Effector memory CD8-positive, alpha-beta T cell (primary cell): Measurements from ENCODE around the gene SCN5A.

Experiments used
- ATAC-seq: fragments of 150-1000 bp; cut with Tn5 transposase; replicated peaks from 2 replicates; pipeline ENCODE4 v1.10.0; 2021; ENCODE audit warnings: mild to moderate bottlenecking, moderate library complexity
- DNase-seq, 3 experiments: peaks; one replicate each; pipeline ENCODE4 v3.0.0; 2021
- H3K27ac Mint-ChIP-seq, 2 donors: one replicate each; pipeline ENCODE4 v1.8.0; 2022; ENCODE audit warnings: mild to moderate bottlenecking in 2 of 2, mixed read lengths in 2 of 2, moderate library complexity in 2 of 2
- H3K27me3 Mint-ChIP-seq, 2 donors: one replicate each; pipeline ENCODE4 v1.8.0; 2022; ENCODE audit warnings: mixed read lengths in 2 of 2
- H3K36me3 Mint-ChIP-seq: one replicate; pipeline ENCODE4 v1.8.0; 2022; ENCODE audit warnings: mild to moderate bottlenecking, moderate library complexity, mixed read lengths; ENCODE audit not compliant: insufficient read depth
- H3K4me1 Mint-ChIP-seq, 2 donors: one replicate each; pipeline ENCODE4 v1.8.0; 2022; ENCODE audit warnings: low read depth in 2 of 2, mixed read lengths in 2 of 2
- H3K4me3 Mint-ChIP-seq, 2 donors: one replicate each; pipeline ENCODE4 v1.8.0; 2022; ENCODE audit warnings: mild to moderate bottlenecking in 2 of 2, mixed read lengths in 2 of 2, moderate library complexity in 2 of 2
- H3K9me3 Mint-ChIP-seq, 2 donors: one replicate each; pipeline ENCODE4 v1.8.0; 2022; ENCODE audit warnings: mixed read lengths in 2 of 2

Gene SCN5A

DNA sequence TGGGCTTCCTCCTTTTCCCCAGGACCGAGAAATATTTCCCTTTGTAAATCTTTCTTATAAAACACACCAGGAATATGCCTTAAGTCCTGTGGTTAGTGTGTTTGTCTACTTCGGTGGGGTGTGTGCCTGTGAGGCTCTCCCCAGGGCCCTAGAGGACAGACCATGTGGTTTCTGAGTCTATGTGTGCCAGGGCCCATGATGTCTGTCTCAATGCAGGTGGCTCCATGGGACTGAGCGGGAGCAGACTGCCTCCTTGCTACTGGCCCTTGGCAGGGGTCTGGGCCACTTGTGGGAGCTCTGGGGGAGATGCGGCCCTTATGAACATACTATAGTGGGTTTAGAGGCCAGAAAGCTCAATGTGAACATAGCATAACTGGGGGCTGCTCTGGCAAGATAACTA, 37.6 kb downstream of the SCN5A start:
- Mint-ChIP-seq H3K27ac (no peak overlapping the region), H3K27me3 (peaks cover 3 to 44% of the 10 kb centered on the region in 2 donors), H3K9me3 (no peaks in the 10 kb centered on the region), H3K4me3 (no peak overlapping the region), H3K4me1 (no peaks in the 10 kb centered on the region), H3K36me3 (peaks cover 3% of the 10 kb centered on the region)
- no peak for DNase-seq
- ATAC-seq: no peak

DNA sequence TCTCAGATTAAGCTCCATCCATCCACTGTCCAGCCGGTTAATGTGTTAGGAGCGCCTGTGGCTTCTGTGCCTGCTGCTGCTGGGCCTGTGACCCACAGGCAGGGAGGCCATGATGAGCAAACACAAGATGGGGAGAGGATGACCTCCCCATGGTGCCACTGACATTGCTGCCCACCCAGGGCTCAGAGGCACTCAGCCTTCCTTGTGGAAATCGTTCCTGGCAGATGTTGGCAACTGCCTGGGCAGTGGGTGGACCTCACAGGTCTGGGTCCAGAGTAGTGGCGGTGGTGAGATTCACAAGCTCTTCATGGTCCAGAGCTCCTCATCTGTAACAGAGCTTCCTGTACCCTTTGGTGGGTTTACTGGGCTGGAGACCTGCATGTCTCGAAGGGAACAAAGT, 38.6 kb downstream of the SCN5A start:
- Mint-ChIP-seq H3K36me3 (peaks cover 3% of the 10 kb centered on the region), H3K27me3 (peaks cover 5 to 42% of the 10 kb centered on the region in 2 donors), H3K9me3 (no peaks in the 10 kb centered on the region), H3K27ac (no peak overlapping the region), H3K4me1 (no peaks in the 10 kb centered on the region), H3K4me3 (no peak overlapping the region)
- no peak for ATAC-seq
- no peak for DNase-seq

DNA sequence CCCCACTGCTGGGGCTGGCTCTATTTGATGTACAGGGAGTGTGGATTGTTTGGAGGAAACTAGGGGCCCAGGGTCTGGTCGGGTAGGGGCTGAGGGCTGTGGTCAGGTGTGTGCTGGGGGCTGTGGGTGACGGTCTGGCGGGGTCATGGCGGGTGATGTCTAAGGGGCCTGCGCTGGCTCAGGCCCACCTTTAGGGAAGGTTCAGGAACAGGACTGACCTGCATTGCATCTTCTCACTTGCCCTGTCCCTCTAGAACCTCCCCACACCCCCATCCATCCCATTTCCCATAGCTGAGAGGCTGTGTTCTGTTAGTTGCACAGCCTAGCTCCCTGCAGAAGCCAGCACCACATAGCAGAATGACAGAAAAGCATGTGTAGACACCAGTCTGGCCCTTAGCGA, 39.1 kb downstream of the SCN5A start:
- peaks cover 5 to 39% of the 10 kb centered on the region in 2 donors for H3K27me3 Mint-ChIP-seq
- H3K4me3 Mint-ChIP-seq: no peak overlapping the region
- DNase-seq: no peak
- H3K9me3 Mint-ChIP-seq: no peaks in the 10 kb centered on the region
- no peak overlapping the region for H3K27ac Mint-ChIP-seq
- no peaks in the 10 kb centered on the region for H3K4me1 Mint-ChIP-seq
- H3K36me3 Mint-ChIP-seq: peaks cover 3% of the 10 kb centered on the region
- ATAC-seq: no peak

DNA sequence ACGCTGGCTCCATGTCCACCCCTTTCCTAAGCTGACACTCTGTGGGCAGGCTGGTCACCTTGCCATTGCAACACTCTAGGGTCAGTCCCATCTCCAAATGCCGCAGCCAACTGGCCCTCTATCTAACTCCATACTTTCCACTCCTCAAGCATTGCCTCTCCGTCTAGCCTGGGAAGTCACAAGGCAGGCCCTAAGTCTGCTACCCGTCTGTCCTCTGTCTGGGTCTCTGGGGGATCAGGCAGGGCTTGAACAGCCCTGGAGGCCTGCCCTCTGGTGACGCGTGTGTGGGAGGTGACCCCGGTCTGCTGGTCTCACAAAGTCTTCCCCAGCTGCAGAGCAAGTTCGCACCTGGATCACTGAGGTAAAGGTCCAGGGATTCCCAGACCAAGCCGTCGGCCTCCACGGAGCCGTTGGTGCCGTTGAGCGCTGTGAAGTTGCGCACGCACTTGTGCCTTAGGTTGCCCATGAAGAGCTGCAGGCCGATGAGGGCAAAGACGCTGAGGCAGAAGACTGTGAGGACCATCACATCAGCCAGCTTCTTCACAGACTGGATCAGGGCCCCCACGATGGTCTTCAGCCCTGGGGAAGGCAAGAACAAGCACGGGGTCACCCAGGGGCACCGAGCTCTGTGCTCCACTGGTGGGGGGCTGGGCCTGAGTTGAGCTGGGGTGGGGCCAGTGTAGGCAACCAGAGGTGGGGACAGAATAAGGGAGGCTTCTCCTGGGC, 39.9 kb downstream of the SCN5A start:
- Mint-ChIP-seq H3K4me1 (no peaks in the 10 kb centered on the region), H3K4me3 (no peak overlapping the region)

DNA sequence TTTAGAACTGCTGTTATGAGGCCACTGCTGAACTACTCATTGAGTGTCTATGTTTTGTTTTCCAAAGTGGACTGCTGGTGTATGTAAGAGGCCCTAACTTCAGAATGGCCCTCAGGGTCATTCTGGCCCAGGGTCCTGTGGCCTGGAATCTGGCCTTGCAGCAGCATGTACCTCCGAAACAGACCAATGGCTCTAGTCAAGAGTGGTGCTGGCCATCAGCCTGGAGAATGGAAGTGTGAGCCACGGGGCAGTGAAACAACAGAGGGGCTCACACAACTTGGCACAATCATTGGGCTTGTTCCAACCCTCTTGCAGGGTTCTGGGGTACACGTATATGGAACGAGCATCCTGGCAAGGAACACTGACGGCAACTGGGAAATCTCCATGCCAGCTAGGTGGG, 40.5 kb downstream of the SCN5A start:
- Mint-ChIP-seq H3K4me1 (no peaks in the 10 kb centered on the region), H3K4me3 (no peak overlapping the region), H3K36me3 (peaks cover 3% of the 10 kb centered on the region), H3K9me3 (no peaks in the 10 kb centered on the region), H3K27me3 (peaks cover 11 to 39% of the 10 kb centered on the region in 2 donors), H3K27ac (no peak overlapping the region)
- DNase-seq (no peak), ATAC-seq (no peak)

More for the DNA sequence above, 39.9 kb downstream of the SCN5A start:
- DNase-seq: no peak
- Mint-ChIP-seq H3K27me3 (peaks cover 11 to 39% of the 10 kb centered on the region in 2 donors), H3K9me3 (no peaks in the 10 kb centered on the region), H3K27ac (no peak overlapping the region), H3K36me3 (peaks cover 3% of the 10 kb centered on the region)
- no peak for ATAC-seq

DNA sequence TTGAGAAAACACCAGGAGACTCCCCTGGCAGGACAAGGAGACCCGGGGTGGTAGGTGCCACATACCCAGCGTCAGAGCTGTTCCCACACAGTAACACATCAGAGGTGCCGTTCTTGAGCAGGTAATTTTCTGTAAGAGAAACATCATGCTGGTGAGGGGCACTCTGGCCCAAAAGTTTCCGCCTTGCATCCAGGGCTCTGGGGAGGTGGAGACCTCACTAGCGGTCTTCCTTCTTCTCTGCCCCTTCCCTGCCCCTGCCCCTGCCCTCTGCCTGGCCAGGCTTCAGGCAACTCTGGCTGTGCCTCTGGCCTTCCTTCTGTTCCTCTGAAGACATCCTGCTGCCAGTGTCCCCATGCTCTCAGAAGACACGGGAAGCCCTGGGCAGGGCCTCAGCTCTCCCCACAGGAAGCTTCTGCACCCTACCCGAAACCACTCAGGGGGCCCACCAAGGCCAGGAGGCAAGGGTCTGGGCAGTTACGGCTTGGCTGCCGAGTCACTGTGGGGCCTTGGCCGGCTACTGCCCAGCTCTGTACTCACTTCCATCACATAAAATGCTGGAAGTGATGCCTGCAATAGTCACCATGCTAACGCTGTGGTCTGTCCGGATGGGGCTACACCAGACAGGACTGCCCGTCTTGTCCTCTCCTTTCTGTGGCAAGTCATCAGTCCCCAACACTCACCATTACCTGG, 41.3 kb downstream of the SCN5A start:
- no peaks in the 10 kb centered on the region for H3K4me1 Mint-ChIP-seq
- no peak overlapping the region for H3K27ac Mint-ChIP-seq
- H3K4me3 Mint-ChIP-seq: no peak overlapping the region
- no peaks in the 10 kb centered on the region for H3K9me3 Mint-ChIP-seq
- DNase-seq (no peak), ATAC-seq (no peak)
- peaks cover 3% of the 10 kb centered on the region for H3K36me3 Mint-ChIP-seq
- H3K27me3 Mint-ChIP-seq: peaks cover 11 to 39% of the 10 kb centered on the region in 2 donors

DNA sequence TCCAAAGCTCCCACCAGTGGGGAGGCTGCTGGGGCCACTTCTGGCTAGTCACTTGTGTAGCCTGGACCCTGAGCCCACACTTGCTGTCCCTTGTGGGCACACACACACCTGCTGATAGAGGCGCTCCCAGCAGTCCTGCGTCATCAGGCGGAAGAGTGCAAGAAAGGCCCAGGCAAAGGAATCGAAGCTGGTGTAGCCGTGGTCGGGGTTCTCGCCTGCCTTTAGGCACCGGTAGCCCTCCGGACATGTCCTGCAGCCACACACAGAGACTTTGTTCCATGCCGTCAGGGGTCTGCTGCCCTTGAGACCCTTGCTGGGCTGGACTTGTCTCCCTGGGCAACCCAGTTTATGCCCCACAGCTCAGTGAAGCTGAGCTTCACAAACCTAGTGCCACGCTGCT, 42.9 kb downstream of the SCN5A start:
- H3K4me1 Mint-ChIP-seq: no peaks in the 10 kb centered on the region
- no peak overlapping the region for H3K27ac Mint-ChIP-seq
- H3K27me3 Mint-ChIP-seq: peaks cover 11 to 39% of the 10 kb centered on the region in 2 donors
- DNase-seq (no peak), ATAC-seq (no peak)
- H3K4me3 Mint-ChIP-seq: no peak overlapping the region
- no peaks in the 10 kb centered on the region for H3K9me3 Mint-ChIP-seq
- peaks cover 3% of the 10 kb centered on the region for H3K36me3 Mint-ChIP-seq

DNA sequence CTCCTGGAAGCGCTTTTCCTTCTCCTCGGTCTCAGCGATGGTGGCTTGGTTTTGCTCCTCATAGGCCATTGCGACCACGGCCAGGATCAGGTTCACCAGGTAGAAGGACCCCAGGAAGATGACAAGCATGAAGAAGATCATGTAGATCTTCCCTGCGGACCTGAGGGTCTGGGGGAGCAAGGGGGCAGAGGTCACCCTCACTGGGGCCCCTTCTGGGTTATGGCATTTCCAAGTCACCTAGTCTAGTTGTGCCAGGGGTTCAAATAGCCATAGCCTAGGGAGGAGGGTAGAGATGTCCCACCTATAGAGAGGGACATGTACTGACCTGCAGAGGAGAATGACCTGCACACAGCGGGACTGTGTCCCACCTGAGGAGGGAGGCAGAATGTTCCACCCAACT, 43.5 kb downstream of the SCN5A start:
- H3K27me3 Mint-ChIP-seq: peaks cover 11 to 39% of the 10 kb centered on the region in 2 donors
- no peak for ATAC-seq
- no peak for DNase-seq

DNA sequence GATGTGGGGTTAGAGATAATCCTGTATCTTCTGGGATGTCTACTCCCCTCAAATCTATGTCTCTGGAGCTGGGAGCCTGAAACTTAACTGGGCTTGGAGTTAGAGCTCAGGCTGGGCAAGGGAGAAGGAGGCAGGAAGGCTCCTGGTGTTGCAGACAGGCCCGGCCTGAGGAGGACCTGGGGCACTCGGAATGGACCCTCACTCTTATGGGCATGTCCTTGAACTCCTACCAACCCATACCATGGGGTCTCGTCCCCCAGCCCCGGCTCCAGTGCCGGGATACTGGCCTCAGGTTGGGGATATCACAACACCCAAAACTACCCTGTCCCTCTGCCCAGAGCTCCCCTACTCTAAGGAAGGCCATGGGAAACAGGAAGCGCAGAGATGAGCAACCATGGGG, 45.2 kb downstream of the SCN5A start:
- ATAC-seq: no peak
- H3K9me3 Mint-ChIP-seq: no peaks in the 10 kb centered on the region

More for the DNA sequence above, 43.5 kb downstream of the SCN5A start:
- H3K27ac Mint-ChIP-seq: no peak overlapping the region
- H3K4me3 Mint-ChIP-seq: no peak overlapping the region
- peaks cover 3% of the 10 kb centered on the region for H3K36me3 Mint-ChIP-seq
- H3K4me1 Mint-ChIP-seq: no peaks in the 10 kb centered on the region
- H3K9me3 Mint-ChIP-seq: no peaks in the 10 kb centered on the region

DNA sequence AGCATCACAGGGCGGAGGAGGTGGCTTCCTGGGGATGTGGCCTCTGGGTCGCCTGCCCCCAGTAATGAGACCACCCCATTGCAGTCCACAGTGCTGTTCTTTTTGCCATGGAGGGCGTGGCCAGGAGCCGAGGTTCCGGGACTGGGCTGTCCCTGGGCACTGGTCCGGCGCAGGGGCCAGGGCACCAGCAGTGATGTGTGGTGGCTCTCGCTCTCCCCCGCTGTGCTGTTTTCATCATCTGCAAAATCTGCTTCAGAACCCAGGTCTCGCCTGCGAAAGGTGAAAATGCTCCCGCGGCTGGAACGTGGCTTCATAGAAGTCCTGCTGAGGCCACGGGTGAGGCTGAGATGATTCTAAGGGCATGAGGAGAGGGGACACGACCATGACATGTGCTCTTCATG, 45.8 kb downstream of the SCN5A start:
- Mint-ChIP-seq H3K27ac (no peak overlapping the region), H3K4me1 (no peaks in the 10 kb centered on the region), H3K4me3 (no peak overlapping the region), H3K36me3 (no peaks in the 10 kb centered on the region), H3K27me3 (peaks cover 12 to 20% of the 10 kb centered on the region in 2 donors), H3K9me3 (no peaks in the 10 kb centered on the region)
- DNase-seq (no peak), ATAC-seq (no peak)

More for the DNA sequence above, 45.2 kb downstream of the SCN5A start:
- H3K27me3 Mint-ChIP-seq: peaks cover 11 to 23% of the 10 kb centered on the region in 2 donors
- no peak overlapping the region for H3K4me3 Mint-ChIP-seq
- H3K4me1 Mint-ChIP-seq: no peaks in the 10 kb centered on the region
- no peak overlapping the region for H3K27ac Mint-ChIP-seq
- DNase-seq: no peak
- H3K36me3 Mint-ChIP-seq: no peaks in the 10 kb centered on the region

DNA sequence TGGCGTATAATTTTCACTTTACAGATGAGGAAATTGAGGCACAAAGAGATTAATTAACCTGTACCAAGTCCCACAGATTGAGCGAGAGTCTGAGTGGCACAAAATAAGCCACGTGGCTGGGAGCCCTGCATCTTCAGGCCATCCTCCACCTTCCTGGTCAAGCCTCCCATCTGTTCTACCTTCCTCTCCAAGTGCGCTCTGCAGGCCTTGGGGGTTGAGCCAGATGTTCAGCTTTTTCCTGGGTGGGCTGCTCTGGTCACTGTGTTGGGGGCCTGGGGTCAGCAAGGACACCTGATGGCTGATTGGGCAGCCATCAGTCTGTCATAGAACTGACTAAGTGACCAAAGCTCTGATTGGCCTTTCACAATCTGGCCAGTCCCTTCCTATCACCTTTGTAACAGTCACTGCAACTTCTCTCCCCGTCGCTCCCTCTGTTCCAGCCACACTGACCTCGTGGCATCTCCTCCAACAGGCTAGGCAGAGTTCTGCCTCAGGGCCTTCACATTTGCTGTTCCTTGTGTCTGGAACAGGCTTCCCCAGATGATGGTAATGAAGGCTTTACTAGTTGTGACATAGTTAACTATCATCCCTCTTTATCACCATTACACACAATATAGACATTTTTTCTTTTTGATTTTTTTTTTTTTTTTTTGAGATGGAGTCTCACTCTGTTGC, 46.8 kb downstream of the SCN5A start:
- peaks cover 22 to 25% of the 10 kb centered on the region in 2 donors for H3K27me3 Mint-ChIP-seq
- DNase-seq (no peak), ATAC-seq (no peak)
- H3K4me1 Mint-ChIP-seq: no peaks in the 10 kb centered on the region
- no peaks in the 10 kb centered on the region for H3K9me3 Mint-ChIP-seq
- H3K4me3 Mint-ChIP-seq: no peak overlapping the region
- H3K36me3 Mint-ChIP-seq: no peaks in the 10 kb centered on the region
- no peak overlapping the region for H3K27ac Mint-ChIP-seq

DNA sequence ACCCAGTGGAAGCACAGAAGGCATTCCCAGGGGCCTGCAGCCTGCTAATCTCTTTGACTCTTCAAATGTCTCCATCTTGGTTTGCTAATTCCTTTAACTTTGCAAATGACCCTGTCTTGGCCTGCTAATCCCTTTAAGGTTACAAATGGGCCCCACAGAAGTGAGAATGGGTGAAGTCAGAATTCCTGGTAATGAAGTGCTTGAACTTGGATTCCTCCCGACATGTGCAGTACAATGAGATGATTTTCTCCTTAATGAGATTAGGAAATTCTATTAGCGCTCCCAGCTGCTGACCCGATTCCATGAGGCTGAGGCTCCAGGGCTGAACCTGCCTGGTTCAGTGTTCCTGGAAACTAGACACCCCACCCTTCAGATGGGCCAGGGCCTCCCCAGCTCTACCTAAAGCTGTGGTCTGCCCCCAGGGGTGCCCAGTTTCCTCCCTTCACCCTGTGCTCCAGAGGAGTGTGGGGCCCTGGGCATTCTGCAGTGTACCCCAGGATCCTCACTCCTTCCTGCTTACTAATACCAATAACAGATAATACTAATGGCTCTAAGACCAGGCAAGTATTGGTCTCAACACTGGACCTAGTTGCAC, 47.4 kb downstream of the SCN5A start:
- Mint-ChIP-seq H3K9me3 (no peaks in the 10 kb centered on the region), H3K27ac (no peak overlapping the region), H3K27me3 (peaks cover 25 to 27% of the 10 kb centered on the region in 2 donors), H3K36me3 (no peaks in the 10 kb centered on the region), H3K4me3 (no peak overlapping the region), H3K4me1 (no peaks in the 10 kb centered on the region)
- ATAC-seq (no peak), DNase-seq (no peak)

DNA sequence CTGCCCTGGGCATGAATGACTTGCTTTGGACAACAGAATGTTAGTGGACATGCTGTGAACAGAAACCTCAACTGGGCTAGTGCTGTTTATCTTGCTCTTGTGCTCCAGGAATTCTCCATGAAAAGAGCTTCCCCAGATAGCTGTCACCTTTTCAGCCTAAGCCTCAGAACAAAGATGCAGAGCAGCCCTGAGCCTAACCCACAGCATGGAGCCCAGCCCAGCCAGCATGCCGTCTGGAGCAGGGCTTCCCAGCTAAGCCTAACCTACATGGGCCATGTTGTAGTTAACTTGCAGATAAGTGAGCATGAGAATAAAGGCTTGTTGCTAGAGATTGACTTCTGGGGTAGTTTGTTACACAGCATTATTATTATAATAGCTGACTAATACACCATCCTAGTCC, 48.9 kb downstream of the SCN5A start:
- no peaks in the 10 kb centered on the region for H3K4me1 Mint-ChIP-seq
- H3K9me3 Mint-ChIP-seq: no peaks in the 10 kb centered on the region
- no peaks in the 10 kb centered on the region for H3K36me3 Mint-ChIP-seq
- DNase-seq: no peak
- no peak overlapping the region for H3K4me3 Mint-ChIP-seq
- no peak overlapping the region for H3K27ac Mint-ChIP-seq
- no peak for ATAC-seq
- H3K27me3 Mint-ChIP-seq: peaks cover 30 to 34% of the 10 kb centered on the region in 2 donors
